ENCODE measurements around the gene TTF1.

DNA sequence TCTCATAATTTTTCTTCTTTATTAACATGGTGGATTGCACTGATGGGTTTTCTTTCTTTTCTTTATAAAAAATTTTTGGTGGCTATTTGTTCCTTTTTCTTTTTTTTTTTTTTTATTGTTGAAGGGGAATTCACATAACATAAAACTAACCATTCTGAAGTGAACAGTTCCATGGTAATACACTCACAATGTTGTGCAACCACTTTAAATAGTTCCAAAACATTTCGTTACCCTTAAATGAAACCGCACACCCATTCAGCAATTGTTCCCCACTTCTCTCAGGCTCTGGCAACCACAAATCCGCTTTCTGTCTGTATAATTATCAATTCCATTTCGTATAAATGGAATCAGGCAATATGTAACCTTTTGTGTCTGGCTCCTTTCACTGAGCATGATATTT is 40.2 kb downstream of the TTF1 start:
- TF ChIP-seq, protein P1, sequence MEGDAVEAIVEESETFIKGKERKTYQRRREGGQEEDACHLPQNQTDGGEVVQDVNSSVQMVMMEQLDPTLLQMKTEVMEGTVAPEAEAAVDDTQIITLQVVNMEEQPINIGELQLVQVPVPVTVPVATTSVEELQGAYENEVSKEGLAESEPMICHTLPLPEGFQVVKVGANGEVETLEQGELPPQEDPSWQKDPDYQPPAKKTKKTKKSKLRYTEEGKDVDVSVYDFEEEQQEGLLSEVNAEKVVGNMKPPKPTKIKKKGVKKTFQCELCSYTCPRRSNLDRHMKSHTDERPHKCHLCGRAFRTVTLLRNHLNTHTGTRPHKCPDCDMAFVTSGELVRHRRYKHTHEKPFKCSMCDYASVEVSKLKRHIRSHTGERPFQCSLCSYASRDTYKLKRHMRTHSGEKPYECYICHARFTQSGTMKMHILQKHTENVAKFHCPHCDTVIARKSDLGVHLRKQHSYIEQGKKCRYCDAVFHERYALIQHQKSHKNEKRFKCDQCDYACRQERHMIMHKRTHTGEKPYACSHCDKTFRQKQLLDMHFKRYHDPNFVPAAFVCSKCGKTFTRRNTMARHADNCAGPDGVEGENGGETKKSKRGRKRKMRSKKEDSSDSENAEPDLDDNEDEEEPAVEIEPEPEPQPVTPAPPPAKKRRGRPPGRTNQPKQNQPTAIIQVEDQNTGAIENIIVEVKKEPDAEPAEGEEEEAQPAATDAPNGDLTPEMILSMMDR (IDR thresholded peaks at IDR 0.05; ENCODE audit: low read depth, low read length), result no peak
- TF ChIP-seq POLR2A (IDR thresholded peaks at IDR 0.05; ENCODE audit: extremely low read depth, insufficient read length), result no peak
